HepG2 (cell line): Measurements from ENCODE around the gene ITIH3. TPM values are rescaled to one million over a fixed set of nuclear protein-coding genes. Genes with fewer than 3 reads are reported as not detected.

Experiments used
- CAMTA2 ChIP-seq: sonication (generic); formaldehyde crosslinking; IDR thresholded peaks from 2 replicates; pipeline ENCODE4 v1.4.0; 2020; ENCODE audit warnings: mild to moderate bottlenecking, missing genetic modification reagents, borderline replicate concordance
- ETV5 ChIP-seq: IDR thresholded peaks from 2 replicates; pipeline ENCODE4 v1.6.1; 2018; ENCODE audit warnings: missing biosample characterization, missing genetic modification reagents, inconsistent platforms, borderline replicate concordance
- ETV6 ChIP-seq: sonication (generic); formaldehyde crosslinking; conservative IDR thresholded peaks from 2 replicates; pipeline ENCODE4 v1.4.0; 2020; ENCODE audit warnings: missing genetic modification reagents
- ISX ChIP-seq: sonication (generic); formaldehyde crosslinking; conservative IDR thresholded peaks from 2 replicates; pipeline ENCODE4 v1.5.0; 2020; ENCODE audit warnings: missing genetic modification reagents
- KDM5B ChIP-seq: sonication (generic); formaldehyde crosslinking; IDR thresholded peaks from 2 replicates; pipeline ENCODE4 v1.4.0; 2020; ENCODE audit warnings: missing genetic modification reagents, mild to moderate bottlenecking, borderline replicate concordance
- MEIS1 ChIP-seq: sonication (generic); formaldehyde crosslinking; IDR thresholded peaks from 2 replicates; pipeline ENCODE4 v1.9.0; 2021; ENCODE audit warnings: mild to moderate bottlenecking, missing genetic modification reagents, moderate library complexity, borderline replicate concordance
- MXD3 ChIP-seq: IDR thresholded peaks from 2 replicates; pipeline ENCODE4 v1.6.1; 2016; ENCODE audit warnings: mild to moderate bottlenecking, missing biosample characterization, missing genetic modification reagents
- MXI1 ChIP-seq: IDR thresholded peaks from 3 replicates; pipeline ENCODE4 v1.6.1; 2012; ENCODE audit warnings: low read depth, low read length, inconsistent platforms, borderline replicate concordance
- PATZ1 ChIP-seq: sonication (generic); formaldehyde crosslinking; IDR thresholded peaks from 2 replicates; pipeline ENCODE4 v1.4.0; 2020; ENCODE audit warnings: missing genetic modification reagents
- PHF21A ChIP-seq: sonication (generic); formaldehyde crosslinking; IDR thresholded peaks from 2 replicates; pipeline ENCODE4 v1.5.0; 2020; ENCODE audit warnings: mild to moderate bottlenecking, missing genetic modification reagents
- SIX4 ChIP-seq: sonication (generic); formaldehyde crosslinking; IDR thresholded peaks from 2 replicates; pipeline ENCODE4 v1.4.0; 2020; ENCODE audit warnings: missing genetic modification reagents
- STAT6 ChIP-seq: sonication (generic); formaldehyde crosslinking; IDR thresholded peaks from 2 replicates; pipeline ENCODE4 v1.4.0; 2020; ENCODE audit warnings: missing genetic modification reagents, mild to moderate bottlenecking, borderline replicate concordance
- ZBTB21 ChIP-seq: sonication (generic); formaldehyde crosslinking; IDR thresholded peaks from 2 replicates; pipeline ENCODE4 v1.4.0; 2020; ENCODE audit warnings: missing genetic modification reagents
- ZFYVE20 ChIP-seq: sonication (generic); formaldehyde crosslinking; IDR thresholded peaks from 2 replicates; pipeline ENCODE4 v1.8.0; 2023; ENCODE audit warnings: low read depth, mild to moderate bottlenecking, moderate library complexity, missing genetic modification reagents, borderline replicate concordance
- ZMAT5 ChIP-seq: sonication (generic); formaldehyde crosslinking; IDR thresholded peaks from 2 replicates; pipeline ENCODE4 v1.5.0; 2020; ENCODE audit warnings: mild to moderate bottlenecking, low read depth, missing genetic modification reagents, borderline replicate concordance
- ZNF138 ChIP-seq: sonication (generic); formaldehyde crosslinking; IDR thresholded peaks from 2 replicates; pipeline ENCODE4 v1.5.0; 2020; ENCODE audit warnings: mild to moderate bottlenecking, low read depth, missing genetic modification reagents
- ZNF232 ChIP-seq: sonication (generic); formaldehyde crosslinking; IDR thresholded peaks from 2 replicates; pipeline ENCODE4 v1.4.0; 2020; ENCODE audit warnings: missing genetic modification reagents, borderline replicate concordance
- ZNF547 ChIP-seq: sonication (generic); formaldehyde crosslinking; IDR thresholded peaks from 2 replicates; pipeline ENCODE4 v1.5.1; 2020; ENCODE audit warnings: mild to moderate bottlenecking, missing genetic modification reagents
- ZNF549 ChIP-seq: sonication (generic); formaldehyde crosslinking; IDR thresholded peaks from 2 replicates; pipeline ENCODE4 v1.5.0; 2020; ENCODE audit warnings: missing genetic modification reagents
- ZNF562 ChIP-seq: sonication (generic); formaldehyde crosslinking; IDR thresholded peaks from 2 replicates; pipeline ENCODE4 v1.8.0; 2022; ENCODE audit warnings: missing genetic modification reagents, borderline replicate concordance
- ZNF780A ChIP-seq: sonication (generic); formaldehyde crosslinking; IDR thresholded peaks from 2 replicates; pipeline ENCODE4 v1.8.0; 2022; ENCODE audit warnings: mild to moderate bottlenecking, missing genetic modification reagents, moderate library complexity
- ZNF891 ChIP-seq: sonication (generic); formaldehyde crosslinking; IDR thresholded peaks from 2 replicates; pipeline ENCODE4 v1.5.0; 2020; ENCODE audit warnings: mild to moderate bottlenecking, missing genetic modification reagents
- polyA plus RNA-seq, 8 experiments: library from polyadenylated mRNA; depleted of rRNA in 3 of 8; stranded (reverse) in 7 of 8; unstranded in 1 of 8; fragments of >200 nt; fragmentation: Illumina TruSeq in 4 of 8; extraction: Trizol in 4 of 8; gene quantifications; 2 replicates each; pipeline versions ENCODE4 v1.2.1 to v1.2.3, GENCODE V29; 2011 to 2016; ENCODE audit warnings: low read depth in 4 of 8, missing spikeins in 1 of 8, mixed read lengths in 1 of 8; ENCODE audit not compliant: insufficient read depth in 1 of 8
- total RNA-seq, 5 experiments: library from RNA; depleted of rRNA; stranded (reverse); fragments of >200 nt; fragmentation: Illumina TruSeq; extraction: Trizol; gene quantifications; 2 replicates each; pipeline ENCODE4 v1.2.3, GENCODE V29; 2016; ENCODE audit warnings: low read depth in 1 of 5
- TF ChIP-seq, protein P1 (sequence below): sonication (generic); formaldehyde crosslinking; IDR thresholded peaks from 2 replicates; pipeline ENCODE4 v1.4.0; 2020; ENCODE audit warnings: missing genetic modification reagents, low read depth, mild to moderate bottlenecking, borderline replicate concordance

Gene ITIH3
- total and polyA plus RNA-seq, 2 of the 13 experiments (the other 11 are each of a cell fraction or from before 2014, with no cell fraction given) = 105 to 632 TPM

- 0 out of 2 replicates have a peak, but pooled peaks have one; percentile 59 for TF ChIP-seq PHF21A (CRISPR knock-in tag)
- no peak for TF ChIP-seq ZMAT5 (CRISPR knock-in tag)
- no peak for TF ChIP-seq ISX (CRISPR knock-in tag)
- TF ChIP-seq ZNF547 (CRISPR knock-in tag) = no peak; the same call in 1 of the 2 replicates
- no peak for TF ChIP-seq ZFYVE20 (CRISPR knock-in tag)
- no peak for TF ChIP-seq STAT6
- no peak for TF ChIP-seq CAMTA2 (CRISPR knock-in tag)
- no peak for TF ChIP-seq SIX4 (CRISPR knock-in tag)
- no peak for TF ChIP-seq ZNF891 (CRISPR knock-in tag)
- no peak for TF ChIP-seq ETV6 (CRISPR knock-in tag)
- no peak for TF ChIP-seq MXD3 (CRISPR knock-in tag)
- TF ChIP-seq ZBTB21 (CRISPR knock-in tag) = no peak
- peak; percentile 80 for TF ChIP-seq PATZ1
- no peak for TF ChIP-seq ZNF780A (CRISPR knock-in tag)
- TF ChIP-seq ZNF549 (CRISPR knock-in tag) = no peak
- TF ChIP-seq ZNF232 (CRISPR knock-in tag) = no peak
- TF ChIP-seq MEIS1 (CRISPR knock-in tag) = no peak
- no peak; the same call in 1 of the 2 replicates for TF ChIP-seq KDM5B (CRISPR knock-in tag)
- 0 out of 2 replicates have a peak, but pooled peaks have one; percentile 18 for TF ChIP-seq ETV5 (CRISPR knock-in tag)
- TF ChIP-seq, protein P1, sequence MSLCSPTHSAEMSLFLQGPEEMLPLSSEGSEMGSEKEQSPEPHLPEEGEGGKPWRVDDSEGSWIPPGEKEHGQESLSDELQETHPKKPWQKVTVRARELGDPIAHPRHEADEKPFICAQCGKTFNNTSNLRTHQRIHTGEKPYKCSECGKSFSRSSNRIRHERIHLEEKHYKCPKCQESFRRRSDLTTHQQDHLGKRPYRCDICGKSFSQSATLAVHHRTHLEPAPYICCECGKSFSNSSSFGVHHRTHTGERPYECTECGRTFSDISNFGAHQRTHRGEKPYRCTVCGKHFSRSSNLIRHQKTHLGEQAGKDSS (CRISPR knock-in tag) = no peak
- peak; percentile 33; the same call in 1 of the 3 replicates for TF ChIP-seq MXI1
- no peak for TF ChIP-seq ZNF562
- no peak for TF ChIP-seq ZNF138 (CRISPR knock-in tag)
These were observed 6.6 kb upstream of the ITIH3 start (continued) for GRCh38 chr3:52787672-52788625.
